ENCODE data around the gene PDK2. TPM values are rescaled to one million over a fixed set of nuclear protein-coding genes. Genes with fewer than 3 reads are reported as not detected.

The PDK2 gene
- total and polyA plus RNA-seq, 9 of the 15 experiments (the other 6 are each of a cell fraction or from before 2014, with no cell fraction given) = 0.03 to 2.5 (median 1.4) TPM

DNA sequence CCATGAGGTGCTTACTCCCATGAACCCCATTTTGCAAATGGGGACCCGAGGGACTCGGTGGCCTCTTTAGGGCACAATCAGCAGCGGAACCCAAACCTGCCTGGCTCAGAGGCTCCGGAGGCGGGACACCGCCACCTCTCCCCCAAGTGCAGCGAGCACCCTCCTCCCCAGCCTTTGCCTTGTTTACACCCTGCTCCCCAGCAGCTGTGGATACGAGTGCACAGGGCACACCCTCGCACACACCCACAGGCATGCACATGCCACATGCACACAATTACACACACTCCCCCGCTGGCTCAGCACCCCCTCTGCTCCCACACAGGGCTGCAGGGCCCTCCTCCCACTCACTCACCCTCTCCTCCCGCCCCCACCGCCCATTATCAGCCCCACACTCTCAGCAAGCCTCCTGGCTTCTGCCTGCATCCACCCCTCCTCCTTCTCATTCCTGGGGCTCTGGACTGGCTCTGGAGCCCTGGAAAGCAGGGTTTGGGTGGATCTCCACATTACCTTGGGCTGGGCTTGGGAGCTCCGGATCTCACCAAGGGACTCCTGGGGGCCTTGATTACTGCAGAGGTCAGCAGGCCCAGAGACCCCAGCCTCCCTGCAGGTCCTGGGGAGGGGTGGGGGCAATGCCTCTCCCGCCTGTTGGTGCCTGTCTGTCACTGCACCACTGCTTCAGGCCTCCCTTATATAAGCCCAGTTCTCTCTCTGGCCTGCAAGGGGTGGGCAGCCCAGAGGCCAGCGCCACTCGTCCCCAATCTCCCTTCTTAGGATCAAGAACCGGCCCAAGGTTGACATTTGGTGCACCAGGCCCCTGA is 6.4 kb downstream of the PDK2 start (continued):
- peak; percentile 82; the same call in 1 of the 2 replicates for TF ChIP-seq TEAD4 (IDR thresholded peaks at IDR 0.05; ENCODE audit: low read length)
- TF ChIP-seq TEAD4 (CRISPR knock-in tag; IDR thresholded peaks at IDR 0.05; ENCODE audit: borderline replicate concordance) = no peak
- TF ChIP-seq MXI1 (IDR thresholded peaks at IDR 0.05; ENCODE audit: low read depth, low read length) = no peak
- TF ChIP-seq MTA3 (IDR thresholded peaks at IDR 0.05; ENCODE audit: borderline replicate concordance) = no peak
- peak; percentile 54 to 69 for TF ChIP-seq NRF1 (conservative IDR thresholded peaks at IDR 0.05 in 1 of 2, IDR thresholded peaks at IDR 0.05 in 1 of 2)
- TF ChIP-seq SMAD1 (IDR thresholded peaks at IDR 0.05; ENCODE audit: low read depth, low read length, partially characterized antibody) = no peak
- peak in 1 of 2 experiments; percentile 56; a peak in 2 of 4 replicates for TF ChIP-seq HDAC1 (IDR thresholded peaks at IDR 0.05)
- peak; percentile 96 for TF ChIP-seq EGR1 (conservative IDR thresholded peaks at IDR 0.05)
- TF ChIP-seq, protein P1, sequence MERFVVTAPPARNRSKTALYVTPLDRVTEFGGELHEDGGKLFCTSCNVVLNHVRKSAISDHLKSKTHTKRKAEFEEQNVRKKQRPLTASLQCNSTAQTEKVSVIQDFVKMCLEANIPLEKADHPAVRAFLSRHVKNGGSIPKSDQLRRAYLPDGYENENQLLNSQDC (CRISPR knock-in tag; IDR thresholded peaks at IDR 0.05) = no peak
- no peak for TF ChIP-seq HNRNPK (IDR thresholded peaks at IDR 0.05; ENCODE audit: low read depth, low read length, poor library complexity, severe bottlenecking)
- TF ChIP-seq, protein P2, sequence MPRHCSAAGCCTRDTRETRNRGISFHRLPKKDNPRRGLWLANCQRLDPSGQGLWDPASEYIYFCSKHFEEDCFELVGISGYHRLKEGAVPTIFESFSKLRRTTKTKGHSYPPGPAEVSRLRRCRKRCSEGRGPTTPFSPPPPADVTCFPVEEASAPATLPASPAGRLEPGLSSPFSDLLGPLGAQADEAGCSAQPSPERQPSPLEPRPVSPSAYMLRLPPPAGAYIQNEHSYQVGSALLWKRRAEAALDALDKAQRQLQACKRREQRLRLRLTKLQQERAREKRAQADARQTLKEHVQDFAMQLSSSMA (CRISPR knock-in tag; IDR thresholded peaks at IDR 0.05) = no peak
- TF ChIP-seq CBX8 (IDR thresholded peaks at IDR 0.05; ENCODE audit: borderline replicate concordance, extremely low read depth, low read depth, low read length, poor library complexity, severe bottlenecking) = no peak
- no peak for TF ChIP-seq RBM14 (IDR thresholded peaks at IDR 0.05; ENCODE audit: borderline replicate concordance, insufficient read depth, low read depth, low read length)
- no peak for TF ChIP-seq HMG20B (CRISPR knock-in tag; IDR thresholded peaks at IDR 0.05)
- TF ChIP-seq, protein P3, sequence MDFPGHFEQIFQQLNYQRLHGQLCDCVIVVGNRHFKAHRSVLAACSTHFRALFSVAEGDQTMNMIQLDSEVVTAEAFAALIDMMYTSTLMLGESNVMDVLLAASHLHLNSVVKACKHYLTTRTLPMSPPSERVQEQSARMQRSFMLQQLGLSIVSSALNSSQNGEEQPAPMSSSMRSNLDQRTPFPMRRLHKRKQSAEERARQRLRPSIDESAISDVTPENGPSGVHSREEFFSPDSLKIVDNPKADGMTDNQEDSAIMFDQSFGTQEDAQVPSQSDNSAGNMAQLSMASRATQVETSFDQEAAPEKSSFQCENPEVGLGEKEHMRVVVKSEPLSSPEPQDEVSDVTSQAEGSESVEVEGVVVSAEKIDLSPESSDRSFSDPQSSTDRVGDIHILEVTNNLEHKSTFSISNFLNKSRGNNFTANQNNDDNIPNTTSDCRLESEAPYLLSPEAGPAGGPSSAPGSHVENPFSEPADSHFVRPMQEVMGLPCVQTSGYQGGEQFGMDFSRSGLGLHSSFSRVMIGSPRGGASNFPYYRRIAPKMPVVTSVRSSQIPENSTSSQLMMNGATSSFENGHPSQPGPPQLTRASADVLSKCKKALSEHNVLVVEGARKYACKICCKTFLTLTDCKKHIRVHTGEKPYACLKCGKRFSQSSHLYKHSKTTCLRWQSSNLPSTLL (IDR thresholded peaks at IDR 0.05) = no peak
- TF ChIP-seq, protein P4, sequence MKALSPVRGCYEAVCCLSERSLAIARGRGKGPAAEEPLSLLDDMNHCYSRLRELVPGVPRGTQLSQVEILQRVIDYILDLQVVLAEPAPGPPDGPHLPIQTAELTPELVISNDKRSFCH (CRISPR knock-in tag; IDR thresholded peaks at IDR 0.05) = no peak
- TF ChIP-seq, protein P4 (tag; IDR thresholded peaks at IDR 0.05) = no peak
- TF ChIP-seq SAP30 (IDR thresholded peaks at IDR 0.05; ENCODE audit: borderline replicate concordance, insufficient read depth, low read depth, low read length, poor library complexity, severe bottlenecking) = no peak
- TF ChIP-seq, protein P5, sequence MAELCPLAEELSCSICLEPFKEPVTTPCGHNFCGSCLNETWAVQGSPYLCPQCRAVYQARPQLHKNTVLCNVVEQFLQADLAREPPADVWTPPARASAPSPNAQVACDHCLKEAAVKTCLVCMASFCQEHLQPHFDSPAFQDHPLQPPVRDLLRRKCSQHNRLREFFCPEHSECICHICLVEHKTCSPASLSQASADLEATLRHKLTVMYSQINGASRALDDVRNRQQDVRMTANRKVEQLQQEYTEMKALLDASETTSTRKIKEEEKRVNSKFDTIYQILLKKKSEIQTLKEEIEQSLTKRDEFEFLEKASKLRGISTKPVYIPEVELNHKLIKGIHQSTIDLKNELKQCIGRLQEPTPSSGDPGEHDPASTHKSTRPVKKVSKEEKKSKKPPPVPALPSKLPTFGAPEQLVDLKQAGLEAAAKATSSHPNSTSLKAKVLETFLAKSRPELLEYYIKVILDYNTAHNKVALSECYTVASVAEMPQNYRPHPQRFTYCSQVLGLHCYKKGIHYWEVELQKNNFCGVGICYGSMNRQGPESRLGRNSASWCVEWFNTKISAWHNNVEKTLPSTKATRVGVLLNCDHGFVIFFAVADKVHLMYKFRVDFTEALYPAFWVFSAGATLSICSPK (IDR thresholded peaks at IDR 0.05; ENCODE audit: borderline replicate concordance) = no peak

Measured in K562 (cell line).